Small intestine (tissue), 4 donors: Measurements from ENCODE around the gene JKAMP. TPM values are rescaled to one million over a fixed set of nuclear protein-coding genes. Genes with fewer than 3 reads are reported as not detected.

Source experiments
- polyA plus RNA-seq, 4 donors: library from polyadenylated mRNA; stranded (reverse) in 3 of 4; unstranded in 1 of 4; fragments of 200-250 nt in 3 of 4; fragments of 120-200 nt in 1 of 4; gene quantifications; one replicate each; pipeline versions ENCODE4 v1.2.1 to v1.2.3, GENCODE V29; 2013
- donor health status: healthy with polysubstance abuse.
- donor health status: Bipolar disorder and iron deficiency.
- donor health status: healthy.

JKAMP gene
- polyA plus RNA-seq, 4 donors = 12.7 to 57.3 (median 22.7) TPM

Other genes starting within 250 kb of the JKAMP start
- 1 to 10 TPM in 1 of 4 donors, under 1 TPM in 2, not detected in 1; 0.22 to 2.9 (median 0.39) TPM for gene GPR135, start 19.1 kb upstream of the JKAMP start, polyA plus RNA-seq
- 10 to 100 TPM in 2 of 4 donors, 1 to 10 TPM in 2; 7.5 to 40.8 (median 15.4) TPM for gene L3HYPDH, start 109 bp upstream of the JKAMP start, polyA plus RNA-seq
- 1 to 10 TPM in 1 of 4 donors, not detected in 3; 2.8 TPM for gene CCDC175, start 92.3 kb downstream of the JKAMP start, polyA plus RNA-seq